Neuronal stem cell (in vitro differentiated cells): Measurements from ENCODE around the gene USP50.

Source experiments
- DNase-seq: peaks from one replicate; pipeline ENCODE4 v3.0.0-alpha.2; 2013; ENCODE audit warnings: low spot score
- H2AFZ ChIP-seq: one replicate; pipeline ENCODE4 v1.6.1; 2013; ENCODE audit warnings: mild to moderate bottlenecking, low read length, inconsistent platforms
- H2AK5ac ChIP-seq: 2 replicates; pipeline ENCODE4 v1.6.1; 2013; ENCODE audit warnings: low read depth, mild to moderate bottlenecking, inconsistent platforms, low read length, moderate library complexity, mixed read lengths
- H2BK120ac ChIP-seq: 2 replicates; pipeline ENCODE4 v1.6.1; 2013; ENCODE audit warnings: low read depth, mild to moderate bottlenecking, inconsistent platforms, low read length, moderate library complexity, mixed read lengths
- H2BK12ac ChIP-seq: one replicate; pipeline ENCODE4 v1.6.1; 2013; ENCODE audit warnings: low read length, inconsistent platforms
- H2BK15ac ChIP-seq: 2 replicates; pipeline ENCODE4 v1.6.1; 2013; ENCODE audit warnings: mild to moderate bottlenecking, low read length, inconsistent platforms, mixed read lengths
- H2BK5ac ChIP-seq: one replicate; pipeline ENCODE4 v1.6.1; 2013; ENCODE audit warnings: inconsistent platforms, mild to moderate bottlenecking, low read length, moderate library complexity
- H3K14ac ChIP-seq: one replicate; pipeline ENCODE4 v1.6.1; 2013; ENCODE audit warnings: low read length, inconsistent platforms
- H3K18ac ChIP-seq: 2 replicates; pipeline ENCODE4 v1.6.1; 2013; ENCODE audit warnings: low read length, inconsistent platforms
- H3K23ac ChIP-seq: 2 replicates; pipeline ENCODE4 v1.6.1; 2013; ENCODE audit warnings: low read depth, mild to moderate bottlenecking, mixed read lengths, low read length, inconsistent platforms; ENCODE audit not compliant: poor library complexity
- H3K27ac ChIP-seq: replicated peaks from 3 replicates; pipeline ENCODE4 v1.5.1; 2013; ENCODE audit warnings: low read length, inconsistent platforms
- H3K27me3 ChIP-seq, 3 experiments: 2 replicates each; pipeline ENCODE4 v1.6.1; 2013; ENCODE audit warnings: low read length in 3 of 3, mild to moderate bottlenecking in 2 of 3, inconsistent platforms in 1 of 3, low read depth in 1 of 3, mixed read lengths in 1 of 3, moderate library complexity in 1 of 3; ENCODE audit not compliant: control insufficient read depth in 3 of 3, insufficient read depth in 3 of 3
- H3K36me3 ChIP-seq, 2 donors: replicated peaks in 1 of 2; 2 replicates each; pipeline ENCODE4 v1.6.1; 2013; ENCODE audit warnings: low read length in 2 of 2; ENCODE audit not compliant: control insufficient read depth in 2 of 2, insufficient read depth in 2 of 2
- H3K4ac ChIP-seq: 2 replicates; pipeline ENCODE4 v1.6.1; 2013; ENCODE audit warnings: inconsistent platforms, mild to moderate bottlenecking, low read length, moderate library complexity
- H3K4me1 ChIP-seq, 2 donors: 1 replicate in 1 of 2; 2 replicates in 1 of 2; pipeline ENCODE4 v1.6.1; 2013; ENCODE audit warnings: low read length in 2 of 2, low read depth in 1 of 2; ENCODE audit not compliant: control insufficient read depth in 2 of 2, insufficient read depth in 1 of 2
- H3K4me2 ChIP-seq: one replicate; pipeline ENCODE4 v1.6.1; 2013; ENCODE audit warnings: mild to moderate bottlenecking, low read length, inconsistent platforms; ENCODE audit not compliant: insufficient read depth, poor library complexity, severe bottlenecking
- H3K4me3 ChIP-seq, 2 donors: 2 replicates each; pipeline ENCODE4 v1.5.1; 2013; ENCODE audit warnings: low read length in 2 of 2, mild to moderate bottlenecking in 2 of 2, inconsistent platforms in 1 of 2, moderate library complexity in 1 of 2
- H3K79me1 ChIP-seq: one replicate; pipeline ENCODE4 v1.6.1; 2013; ENCODE audit warnings: low read depth, mild to moderate bottlenecking, inconsistent platforms, low read length, moderate library complexity
- H3K9ac ChIP-seq: one replicate; pipeline ENCODE4 v1.6.1; 2013; ENCODE audit warnings: mild to moderate bottlenecking, low read depth, low read length, inconsistent platforms; ENCODE audit not compliant: poor library complexity
- H3K9me3 ChIP-seq, 2 donors: replicated peaks in 1 of 2; 2 replicates each; pipeline versions ENCODE3 to v1.6.1; 2013; ENCODE audit warnings: low read length in 2 of 2, mild to moderate bottlenecking in 2 of 2, inconsistent platforms in 1 of 2, low read depth in 1 of 2, mixed read lengths in 1 of 2, moderate library complexity in 1 of 2; ENCODE audit not compliant: control insufficient read depth in 2 of 2, insufficient read depth in 1 of 2
- H4K8ac ChIP-seq: one replicate; pipeline ENCODE4 v1.6.1; 2013; ENCODE audit warnings: low read depth, mild to moderate bottlenecking, inconsistent platforms, low read length, moderate library complexity
- H4K91ac ChIP-seq: one replicate; pipeline ENCODE4 v1.6.1; 2013; ENCODE audit warnings: low read length, low read depth, mild to moderate bottlenecking, inconsistent platforms; ENCODE audit not compliant: poor library complexity
- WGBS, 2 donors: extraction: QIAGEN DNeasy Blood & Tissue Kit; methylation state at CpG; one replicate each; pipeline ENCODE4 v1.1.7; 2013; ENCODE audit warnings: missing lambda C conversion rate in 2 of 2, mixed read lengths in 1 of 2; ENCODE audit not compliant: insufficient read length in 2 of 2, insufficient replicate concordance in 1 of 2; ENCODE audit errors: extremely low coverage in 2 of 2; 5-methylcytosine and 5-hydroxymethylcytosine counted together

USP50 gene

GRCh38 chr15:50562735-50563640, 16.5 kb upstream of the USP50 start:
- H2BK120ac ChIP-seq: no peak overlapping the region
- no peak overlapping the region for H3K23ac ChIP-seq
- H3K4me3 ChIP-seq: no peak overlapping the region
- no peak overlapping the region for H2BK15ac ChIP-seq
- H2BK5ac ChIP-seq: no peak overlapping the region
- H3K4me2 ChIP-seq: no peak overlapping the region
- no peak overlapping the region for H3K4ac ChIP-seq
- H3K9me3 ChIP-seq: no peaks in the 10 kb centered on the region
- no peak for DNase-seq
- H4K91ac ChIP-seq: no peak overlapping the region
- no peak overlapping the region for H4K8ac ChIP-seq
- no peak overlapping the region for H2AK5ac ChIP-seq
- no CpG with 5 or more reads among the region's 4 CpGs for WGBS, 2 donors
- H3K9ac ChIP-seq: no peak overlapping the region
- H3K79me1 ChIP-seq: no peaks in the 10 kb centered on the region
- no peak overlapping the region for H2AFZ ChIP-seq
- H3K4me1 ChIP-seq: no peaks in the 10 kb centered on the region
- H3K36me3 ChIP-seq: peaks cover 0 to 79% of the 10 kb centered on the region in 2 donors
- no peak overlapping the region for H3K18ac ChIP-seq
- no peaks in the 10 kb centered on the region for H3K27me3 ChIP-seq
- no peak overlapping the region for H2BK12ac ChIP-seq
- H3K27ac ChIP-seq: no peak overlapping the region
- H3K14ac ChIP-seq: no peak overlapping the region

GRCh38 chr15:50558012-50558411, 11.5 kb upstream of the USP50 start:
- Histone ChIP-seq H4K8ac (no peak overlapping the region), H2AK5ac (no peak overlapping the region), H3K4me3 (no peak overlapping the region), H3K27ac (no peak overlapping the region), H2AFZ (no peak overlapping the region), H2BK120ac (no peak overlapping the region), H3K14ac (no peak overlapping the region), H3K9me3 (no peaks in the 10 kb centered on the region), H3K4ac (no peak overlapping the region), H3K4me2 (no peak overlapping the region), H3K36me3 (peaks cover 0 to 48% of the 10 kb centered on the region in 2 donors), H3K9ac (no peak overlapping the region), H2BK5ac (no peak overlapping the region), H3K23ac (no peak overlapping the region), H3K79me1 (no peaks in the 10 kb centered on the region), H2BK12ac (no peak overlapping the region), H3K18ac (no peak overlapping the region), H2BK15ac (no peak overlapping the region), H3K27me3 (no peaks in the 10 kb centered on the region), H3K4me1 (no peaks in the 10 kb centered on the region), H4K91ac (no peak overlapping the region)
- DNase-seq: no peak
- no CpG with 5 or more reads among the region's 2 CpGs for WGBS, 2 donors

DNA sequence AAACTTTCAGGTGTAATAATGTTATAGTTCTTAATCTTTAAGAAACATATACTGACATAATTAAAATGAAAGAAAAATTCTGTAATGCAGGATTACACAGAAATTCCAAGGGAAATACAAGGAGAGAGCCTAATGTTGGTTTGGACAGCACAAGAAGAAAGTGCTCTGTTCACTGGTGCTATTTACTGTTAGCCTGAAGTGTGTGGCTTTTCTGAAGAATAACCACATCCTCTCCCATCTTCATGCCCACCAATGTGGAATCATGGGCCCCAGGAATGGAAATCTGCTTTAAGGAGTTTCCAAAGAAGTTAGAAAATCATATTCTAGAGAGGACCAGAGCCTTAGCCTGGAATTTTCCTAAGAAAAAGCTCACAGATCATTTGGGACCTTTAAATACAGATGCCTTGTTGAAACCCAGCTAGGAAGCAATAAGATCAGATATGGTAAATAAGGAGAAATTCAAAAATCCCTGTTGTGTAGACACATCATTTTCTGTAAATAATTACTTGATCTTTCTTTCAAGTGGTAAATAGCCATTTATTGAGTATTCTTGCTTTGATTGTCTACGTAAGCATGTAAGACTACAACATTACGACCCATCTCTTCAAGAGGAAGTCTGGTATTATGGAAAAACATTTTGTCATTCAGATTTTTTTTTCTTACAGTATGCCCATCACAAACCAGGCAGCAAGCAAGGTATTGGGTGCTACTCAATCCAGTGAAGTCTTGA, 10.3 kb upstream of the USP50 start:
- WGBS, 2 donors: no CpG with 5 or more reads among the region's 2 CpGs
- Histone ChIP-seq H3K14ac (no peak overlapping the region), H3K4me3 (no peak overlapping the region), H3K18ac (no peak overlapping the region), H3K23ac (no peak overlapping the region), H3K79me1 (no peaks in the 10 kb centered on the region), H4K8ac (no peak overlapping the region), H4K91ac (no peak overlapping the region), H3K4me2 (no peak overlapping the region), H2BK5ac (no peak overlapping the region), H2BK15ac (no peak overlapping the region), H3K4ac (no peak overlapping the region), H2BK12ac (no peak overlapping the region), H3K9ac (no peak overlapping the region), H2AK5ac (no peak overlapping the region), H3K27me3 (no peaks in the 10 kb centered on the region), H3K9me3 (no peaks in the 10 kb centered on the region), H3K4me1 (no peaks in the 10 kb centered on the region), H2AFZ (no peak overlapping the region), H3K27ac (no peak overlapping the region), H2BK120ac (no peak overlapping the region), H3K36me3 (peaks cover 0 to 37% of the 10 kb centered on the region in 2 donors)
- DNase-seq: no peak

GRCh38 chr15:50552238-50552637, 5.8 kb upstream of the USP50 start:
- no peaks in the 10 kb centered on the region for H3K4me1 ChIP-seq
- no peaks in the 10 kb centered on the region for H3K27me3 ChIP-seq
- no CpG with 5 or more reads among the region's 4 CpGs for WGBS, 2 donors
- H2BK120ac ChIP-seq: no peak overlapping the region
- no peak overlapping the region for H3K23ac ChIP-seq
- no peak overlapping the region for H2BK12ac ChIP-seq
- no peak overlapping the region for H4K8ac ChIP-seq
- H3K4me2 ChIP-seq: no peak overlapping the region
- H3K18ac ChIP-seq: no peak overlapping the region
- no peak overlapping the region for H2BK5ac ChIP-seq
- DNase-seq: no peak
- H3K79me1 ChIP-seq: no peaks in the 10 kb centered on the region
- H4K91ac ChIP-seq: no peak overlapping the region
- no peak overlapping the region for H3K4ac ChIP-seq
- H3K9ac ChIP-seq: no peak overlapping the region
- H3K36me3 ChIP-seq: peaks cover 0 to 12% of the 10 kb centered on the region in 2 donors
- no peak overlapping the region for H3K27ac ChIP-seq
- no peaks in the 10 kb centered on the region for H3K9me3 ChIP-seq
- H3K4me3 ChIP-seq: no peak overlapping the region
- H2BK15ac ChIP-seq: no peak overlapping the region
- H2AFZ ChIP-seq: no peak overlapping the region
- no peak overlapping the region for H2AK5ac ChIP-seq
- no peak overlapping the region for H3K14ac ChIP-seq
